Muscle of arm (tissue), 12 donors: ENCODE measurements around the gene XKR3. TPM values are rescaled to one million over a fixed set of nuclear protein-coding genes. Genes with fewer than 3 reads are reported as not detected.
"Not testable (repeated sequence)": the region's sequence is repeated elsewhere in the genome, so short reads cannot be mapped to it uniquely, and the experiment has no call there.

Experiments
- DNase-seq: peaks from one replicate; pipeline ENCODE4 v3.0.0-alpha.2; 2013
- polyA plus RNA-seq, 12 donors: library from polyadenylated mRNA; unstranded; fragments of 120-200 nt; gene quantifications; one replicate each; pipeline ENCODE4 v1.2.1, GENCODE V29; 2013; ENCODE audit not compliant: insufficient read length in 12 of 12

XKR3 gene
- polyA plus RNA-seq, 12 donors, result 0.13 TPM; not detected in 11

- DNase-seq, result no peak
Measured at GRCh38 chr22:16806401-16806800, 18.8 kb downstream of the XKR3 start.

- DNase-seq, result no peak
Measured at GRCh38 chr22:16804882-16805281, 20.3 kb downstream of the XKR3 start.

- DNase-seq, result no peak
Measured at GRCh38 chr22:16803255-16803917, 21.8 kb downstream of the XKR3 start.

- DNase-seq, result no peak
Measured at GRCh38 chr22:16801571-16801970, 23.6 kb downstream of the XKR3 start.

GRCh38 chr22:16801088-16801487 lies 24.1 kb downstream of the XKR3 start:
- DNase-seq, result no peak

GRCh38 chr22:16800358-16800757 lies 24.9 kb downstream of the XKR3 start:
- no peak for DNase-seq

- not testable (repeated sequence) for DNase-seq
Measured at GRCh38 chr22:16795504-16795903, 29.7 kb downstream of the XKR3 start.

- no peak for DNase-seq
Measured at GRCh38 chr22:16793831-16794230, 31.4 kb downstream of the XKR3 start.

GRCh38 chr22:16789860-16790493 lies 35.2 kb downstream of the XKR3 start:
- no peak for DNase-seq

- no peak for DNase-seq
Measured at GRCh38 chr22:16783930-16784354, 41.3 kb downstream of the XKR3 start.

GRCh38 chr22:16783453-16783852 lies 41.8 kb downstream of the XKR3 start:
- DNase-seq, result no peak

- no peak for DNase-seq
Measured at GRCh38 chr22:16781764-16782329, 43.4 kb downstream of the XKR3 start.

- no peak for DNase-seq
Measured at GRCh38 chr22:16781074-16781763, 44.0 kb downstream of the XKR3 start.

- no peak for DNase-seq
Measured at GRCh38 chr22:16777284-16777924, 47.8 kb downstream of the XKR3 start.

GRCh38 chr22:16776080-16776479 lies 49.1 kb downstream of the XKR3 start:
- no peak for DNase-seq

GRCh38 chr22:16774911-16775500 lies 50.2 kb downstream of the XKR3 start:
- no peak for DNase-seq

GRCh38 chr22:16771569-16771968 lies 53.6 kb downstream of the XKR3 start:
- not testable (repeated sequence) for DNase-seq

GRCh38 chr22:16767927-16768326 lies 57.3 kb downstream of the XKR3 start:
- not testable (repeated sequence) for DNase-seq

GRCh38 chr22:16762224-16762623 lies 63.0 kb downstream of the XKR3 start:
- not testable (repeated sequence) for DNase-seq

- not testable (repeated sequence) for DNase-seq
Measured at GRCh38 chr22:16760416-16760815, 64.8 kb downstream of the XKR3 start.

GRCh38 chr22:16749282-16749681 lies 75.9 kb downstream of the XKR3 start:
- not testable (repeated sequence) for DNase-seq
